GM21528 (cell line): ENCODE results near the gene ATG10.

ENCODE experiments used
- ATAC-seq: cut with Tn5 transposase; IDR thresholded peaks from one replicate; pipeline ENCODE4 v1.9.1; 2021; ENCODE audit warnings: mild to moderate bottlenecking, moderate library complexity; ENCODE audit not compliant: unreplicated experiment, low FRiP score

ATG10 gene

GRCh38 chr5:82298668-82299067, 326.8 kb downstream of the ATG10 start:
- no peak for ATAC-seq

- ATAC-seq = no peak
Measured at GRCh38 chr5:82301190-82301589, 329.4 kb downstream of the ATG10 start.
